ENCODE data around the gene NKX6-2. TPM values are rescaled to one million over a fixed set of nuclear protein-coding genes. Genes with fewer than 3 reads are reported as not detected.

The NKX6-2 gene
- total RNA-seq, 2 donors from 2014 or later = 2.1 TPM; not detected in 1

DNA sequence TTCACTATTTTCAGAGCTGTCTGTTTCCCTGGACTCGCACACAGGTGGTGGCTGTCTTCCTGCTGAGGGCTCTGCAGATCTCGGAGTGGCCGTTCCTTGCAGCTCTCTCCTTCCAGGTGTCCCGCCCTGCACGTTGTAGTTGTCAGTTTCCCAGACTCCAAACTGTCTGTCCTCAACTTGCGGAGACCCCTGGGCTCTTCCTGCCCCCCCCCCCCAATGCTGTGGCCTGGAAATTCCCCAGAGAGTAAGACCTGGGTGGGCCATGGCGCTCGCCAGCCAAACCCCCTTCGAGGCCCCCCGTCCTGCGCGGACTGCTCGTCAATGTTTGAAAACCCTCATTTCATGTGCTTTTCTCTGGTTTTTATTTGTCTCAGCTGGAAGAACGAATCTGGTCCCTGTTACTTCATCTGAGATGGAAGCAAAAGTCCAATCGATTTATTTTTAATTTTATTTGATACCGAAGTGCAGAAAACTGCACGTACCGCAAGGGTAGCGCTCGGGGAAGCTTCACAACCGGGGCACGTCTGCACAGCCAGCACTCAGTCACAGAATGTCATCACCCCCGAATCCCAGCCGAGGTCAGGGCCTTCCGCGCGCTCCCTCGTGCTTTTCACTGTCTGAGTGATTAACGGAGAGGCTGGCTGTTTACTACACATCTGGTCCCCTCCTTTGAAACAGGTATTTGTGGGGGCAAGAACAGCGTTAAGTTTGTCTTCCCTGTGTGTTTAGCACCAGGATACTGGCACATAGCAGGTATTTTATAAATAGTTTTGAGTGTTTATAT, 46.4 kb upstream of the NKX6-2 start:
- peaks cover 0 to 4% of the 10 kb centered on the region in 2 donors for H3K27me3 ChIP-seq
- intact Hi-C loops (cut with DNase I) = no loop called here
- H3K9me3 ChIP-seq = no peaks in the 10 kb centered on the region
- TF ChIP-seq POLR2A (IDR thresholded peaks at IDR 0.05) = no peak
- TF ChIP-seq, protein P1, sequence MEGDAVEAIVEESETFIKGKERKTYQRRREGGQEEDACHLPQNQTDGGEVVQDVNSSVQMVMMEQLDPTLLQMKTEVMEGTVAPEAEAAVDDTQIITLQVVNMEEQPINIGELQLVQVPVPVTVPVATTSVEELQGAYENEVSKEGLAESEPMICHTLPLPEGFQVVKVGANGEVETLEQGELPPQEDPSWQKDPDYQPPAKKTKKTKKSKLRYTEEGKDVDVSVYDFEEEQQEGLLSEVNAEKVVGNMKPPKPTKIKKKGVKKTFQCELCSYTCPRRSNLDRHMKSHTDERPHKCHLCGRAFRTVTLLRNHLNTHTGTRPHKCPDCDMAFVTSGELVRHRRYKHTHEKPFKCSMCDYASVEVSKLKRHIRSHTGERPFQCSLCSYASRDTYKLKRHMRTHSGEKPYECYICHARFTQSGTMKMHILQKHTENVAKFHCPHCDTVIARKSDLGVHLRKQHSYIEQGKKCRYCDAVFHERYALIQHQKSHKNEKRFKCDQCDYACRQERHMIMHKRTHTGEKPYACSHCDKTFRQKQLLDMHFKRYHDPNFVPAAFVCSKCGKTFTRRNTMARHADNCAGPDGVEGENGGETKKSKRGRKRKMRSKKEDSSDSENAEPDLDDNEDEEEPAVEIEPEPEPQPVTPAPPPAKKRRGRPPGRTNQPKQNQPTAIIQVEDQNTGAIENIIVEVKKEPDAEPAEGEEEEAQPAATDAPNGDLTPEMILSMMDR (IDR thresholded peaks at IDR 0.05) = no peak
- H3K27ac ChIP-seq = no peak overlapping the region
- ATAC-seq (no peak), DNase-seq (no peak)
- H3K36me3 ChIP-seq (replicated peaks in 1 of 2; ENCODE audit: insufficient read depth in 1 of 2, low read depth in 2 of 2) = no peaks in the 10 kb centered on the region
- no peak overlapping the region for H3K4me3 ChIP-seq
- peaks cover 12% of the 10 kb centered on the region for H3K4me1 ChIP-seq
- WGBS, 2 donors = 39 to 49% methylated on average over 26 to 30 of the region's 30 CpGs

DNA sequence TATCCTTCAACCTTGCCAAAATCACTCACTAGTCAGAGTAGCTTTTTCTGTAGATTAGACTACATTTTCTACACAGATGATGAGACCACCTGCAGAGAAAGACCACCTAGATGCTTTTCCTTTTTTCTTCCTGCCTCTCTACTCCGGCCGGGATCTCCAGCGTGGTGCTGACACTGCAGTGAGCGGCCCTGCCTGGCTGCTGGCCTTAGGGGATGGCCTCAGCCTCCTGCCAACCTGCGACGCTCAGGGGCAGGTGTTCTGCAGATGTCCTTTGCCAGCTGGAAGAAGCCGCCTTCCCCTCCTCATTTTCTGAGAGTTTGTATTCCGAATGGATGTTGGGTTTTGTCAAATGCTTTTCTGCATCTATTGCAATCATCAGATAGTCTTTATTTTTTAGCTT, 43.5 kb upstream of the NKX6-2 start:
- ATAC-seq (no peak), DNase-seq (no peak)
- H3K27ac ChIP-seq = no peak overlapping the region
- WGBS, 2 donors = 63 to 66% methylated on average over 8 of the region's 8 CpGs
- no peaks in the 10 kb centered on the region for H3K36me3 ChIP-seq (replicated peaks in 1 of 2; ENCODE audit: insufficient read depth in 1 of 2, low read depth in 2 of 2)
- no peak for TF ChIP-seq POLR2A (IDR thresholded peaks at IDR 0.05)
- TF ChIP-seq, protein P1 (IDR thresholded peaks at IDR 0.05) = no peak
- no peak overlapping the region for H3K4me3 ChIP-seq
- no peaks in the 10 kb centered on the region for H3K27me3 ChIP-seq
- intact Hi-C loops (cut with DNase I) = no loop called here
- no peaks in the 10 kb centered on the region for H3K4me1 ChIP-seq
- H3K9me3 ChIP-seq = no peaks in the 10 kb centered on the region

DNA sequence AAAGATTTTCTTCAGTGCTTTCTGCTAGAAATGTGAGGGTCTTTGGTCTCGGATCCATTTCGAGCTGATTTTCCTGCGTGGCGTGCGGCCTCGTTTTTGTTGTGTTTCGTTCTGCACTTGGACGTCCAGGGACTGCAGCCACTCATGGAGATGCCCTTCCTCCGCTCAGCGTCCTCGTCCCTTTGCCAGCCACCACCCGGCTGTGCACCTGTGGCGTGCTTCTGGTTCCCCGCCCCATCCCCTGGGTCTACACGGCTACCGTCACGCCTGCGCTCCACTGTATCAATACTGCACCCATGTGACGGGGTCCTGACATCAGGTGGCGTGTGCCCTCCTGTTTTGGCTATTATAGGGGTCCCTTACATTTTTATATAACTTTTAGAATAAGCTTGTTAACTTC, 42.7 kb upstream of the NKX6-2 start:
- H3K27me3 ChIP-seq = no peaks in the 10 kb centered on the region
- H3K4me3 ChIP-seq = no peak overlapping the region
- ATAC-seq (no peak), DNase-seq (no peak)
- intact Hi-C loops (cut with DNase I) = no loop called here
- H3K4me1 ChIP-seq = no peaks in the 10 kb centered on the region
- H3K9me3 ChIP-seq = no peaks in the 10 kb centered on the region
- no peak overlapping the region for H3K27ac ChIP-seq
- TF ChIP-seq, protein P1 (IDR thresholded peaks at IDR 0.05) = no peak
- no peak for TF ChIP-seq POLR2A (IDR thresholded peaks at IDR 0.05)
- 76 to 77% methylated on average over 20 of the region's 20 CpGs for WGBS, 2 donors
- no peaks in the 10 kb centered on the region for H3K36me3 ChIP-seq (replicated peaks in 1 of 2; ENCODE audit: insufficient read depth in 1 of 2, low read depth in 2 of 2)

DNA sequence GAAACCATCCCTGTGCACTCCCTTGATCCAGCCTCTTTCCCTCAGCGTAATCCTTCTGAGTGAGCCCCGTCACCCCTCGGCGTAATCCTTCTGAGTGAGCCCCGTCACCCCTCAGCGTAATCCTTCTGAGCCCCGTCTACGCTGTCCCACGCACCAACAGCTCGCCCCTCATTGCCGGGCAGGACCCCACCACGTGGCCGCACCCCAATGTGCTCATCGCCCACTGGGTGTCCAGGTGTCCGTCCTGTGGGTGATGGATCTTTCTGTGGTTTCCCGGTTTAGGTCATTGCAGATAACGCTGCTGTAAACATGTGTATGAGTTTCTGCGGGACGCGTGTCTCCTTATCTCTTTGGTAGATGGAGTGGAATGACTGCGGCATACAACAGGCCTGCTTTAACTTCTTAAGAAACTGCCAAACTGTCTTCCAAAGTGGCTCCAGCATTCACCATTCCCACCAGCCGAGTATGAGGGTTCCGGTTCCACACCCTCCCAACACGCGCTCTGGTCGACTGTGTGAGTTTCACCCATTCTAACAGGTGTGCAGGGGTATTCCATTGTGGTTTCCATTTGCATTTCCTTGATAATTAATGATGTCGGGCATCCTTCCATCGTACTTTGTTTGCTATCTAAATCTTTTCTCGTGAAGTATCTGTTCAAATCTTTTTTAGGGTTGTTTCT, 42.1 kb upstream of the NKX6-2 start:
- no peak overlapping the region for H3K4me3 ChIP-seq
- intact Hi-C loops (cut with DNase I) = no loop called here
- TF ChIP-seq, protein P1 (IDR thresholded peaks at IDR 0.05) = no peak
- TF ChIP-seq POLR2A (IDR thresholded peaks at IDR 0.05) = no peak
- H3K36me3 ChIP-seq (replicated peaks in 1 of 2; ENCODE audit: insufficient read depth in 1 of 2, low read depth in 2 of 2) = no peaks in the 10 kb centered on the region
- ATAC-seq (no peak), DNase-seq (no peak)
- no peaks in the 10 kb centered on the region for H3K4me1 ChIP-seq
- no peaks in the 10 kb centered on the region for H3K9me3 ChIP-seq
- 72 to 74% methylated on average over 29 of the region's 29 CpGs for WGBS, 2 donors
- no peak overlapping the region for H3K27ac ChIP-seq
- H3K27me3 ChIP-seq = no peaks in the 10 kb centered on the region
